ENCODE measurements around the gene PARD6G. TPM values are rescaled to one million over a fixed set of nuclear protein-coding genes. Genes with fewer than 3 reads are reported as not detected.

Gene PARD6G
- total and polyA plus RNA-seq, 2 of the 13 experiments (the other 11 are each of a cell fraction or from before 2014, with no cell fraction given) = 3.6 to 7.4 TPM

DNA sequence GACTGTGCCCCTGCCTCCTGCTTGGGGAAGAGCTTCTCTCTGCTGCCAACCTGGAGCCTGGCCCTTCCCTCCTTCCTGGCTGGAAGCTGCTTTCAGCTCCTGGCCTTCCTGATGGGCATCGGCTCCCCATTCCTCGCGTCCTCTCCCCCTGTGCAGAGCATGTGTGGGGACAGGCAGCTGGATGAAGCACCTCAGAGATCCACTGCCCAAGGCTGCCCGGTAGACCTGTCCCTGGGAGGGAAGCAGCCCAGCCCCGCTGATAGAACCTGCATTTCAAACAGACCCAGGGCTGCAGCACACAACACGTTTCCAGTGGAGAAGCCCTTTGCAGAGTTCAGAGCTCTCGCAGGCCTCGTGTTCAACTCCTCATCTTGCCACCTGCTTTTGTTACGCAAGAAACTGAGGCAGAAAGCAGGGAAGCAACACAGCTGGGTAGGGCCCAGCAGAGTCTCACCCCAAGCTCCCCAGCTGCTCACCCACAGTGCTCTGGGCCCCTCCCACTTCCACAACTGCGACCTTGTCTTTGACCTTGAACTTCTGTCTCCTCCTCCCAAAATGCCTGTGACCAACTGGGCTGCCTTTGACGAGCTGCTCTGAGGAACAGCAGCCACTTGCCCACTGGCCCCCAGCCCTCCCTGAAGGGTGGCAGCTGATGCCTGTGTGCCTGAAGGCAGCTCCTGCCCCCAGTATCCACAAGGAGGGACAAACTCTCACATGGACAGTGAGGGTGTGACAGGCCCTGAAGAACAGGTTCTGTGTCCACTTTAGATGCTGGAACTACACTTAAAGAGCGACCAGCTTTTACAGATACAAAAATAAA, 65.5 kb downstream of the PARD6G start (continued):
- TF ChIP-seq, protein P1, sequence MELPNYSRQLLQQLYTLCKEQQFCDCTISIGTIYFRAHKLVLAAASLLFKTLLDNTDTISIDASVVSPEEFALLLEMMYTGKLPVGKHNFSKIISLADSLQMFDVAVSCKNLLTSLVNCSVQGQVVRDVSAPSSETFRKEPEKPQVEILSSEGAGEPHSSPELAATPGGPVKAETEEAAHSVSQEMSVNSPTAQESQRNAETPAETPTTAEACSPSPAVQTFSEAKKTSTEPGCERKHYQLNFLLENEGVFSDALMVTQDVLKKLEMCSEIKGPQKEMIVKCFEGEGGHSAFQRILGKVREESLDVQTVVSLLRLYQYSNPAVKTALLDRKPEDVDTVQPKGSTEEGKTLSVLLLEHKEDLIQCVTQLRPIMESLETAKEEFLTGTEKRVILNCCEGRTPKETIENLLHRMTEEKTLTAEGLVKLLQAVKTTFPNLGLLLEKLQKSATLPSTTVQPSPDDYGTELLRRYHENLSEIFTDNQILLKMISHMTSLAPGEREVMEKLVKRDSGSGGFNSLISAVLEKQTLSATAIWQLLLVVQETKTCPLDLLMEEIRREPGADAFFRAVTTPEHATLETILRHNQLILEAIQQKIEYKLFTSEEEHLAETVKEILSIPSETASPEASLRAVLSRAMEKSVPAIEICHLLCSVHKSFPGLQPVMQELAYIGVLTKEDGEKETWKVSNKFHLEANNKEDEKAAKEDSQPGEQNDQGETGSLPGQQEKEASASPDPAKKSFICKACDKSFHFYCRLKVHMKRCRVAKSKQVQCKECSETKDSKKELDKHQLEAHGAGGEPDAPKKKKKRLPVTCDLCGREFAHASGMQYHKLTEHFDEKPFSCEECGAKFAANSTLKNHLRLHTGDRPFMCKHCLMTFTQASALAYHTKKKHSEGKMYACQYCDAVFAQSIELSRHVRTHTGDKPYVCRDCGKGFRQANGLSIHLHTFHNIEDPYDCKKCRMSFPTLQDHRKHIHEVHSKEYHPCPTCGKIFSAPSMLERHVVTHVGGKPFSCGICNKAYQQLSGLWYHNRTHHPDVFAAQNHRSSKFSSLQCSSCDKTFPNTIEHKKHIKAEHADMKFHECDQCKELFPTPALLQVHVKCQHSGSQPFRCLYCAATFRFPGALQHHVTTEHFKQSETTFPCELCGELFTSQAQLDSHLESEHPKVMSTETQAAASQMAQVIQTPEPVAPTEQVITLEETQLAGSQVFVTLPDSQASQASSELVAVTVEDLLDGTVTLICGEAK (IDR thresholded peaks at IDR 0.05) = no peak
- TF ChIP-seq, protein P1 (CRISPR knock-in tag; IDR thresholded peaks at IDR 0.05) = no peak
- TF ChIP-seq, protein P2, sequence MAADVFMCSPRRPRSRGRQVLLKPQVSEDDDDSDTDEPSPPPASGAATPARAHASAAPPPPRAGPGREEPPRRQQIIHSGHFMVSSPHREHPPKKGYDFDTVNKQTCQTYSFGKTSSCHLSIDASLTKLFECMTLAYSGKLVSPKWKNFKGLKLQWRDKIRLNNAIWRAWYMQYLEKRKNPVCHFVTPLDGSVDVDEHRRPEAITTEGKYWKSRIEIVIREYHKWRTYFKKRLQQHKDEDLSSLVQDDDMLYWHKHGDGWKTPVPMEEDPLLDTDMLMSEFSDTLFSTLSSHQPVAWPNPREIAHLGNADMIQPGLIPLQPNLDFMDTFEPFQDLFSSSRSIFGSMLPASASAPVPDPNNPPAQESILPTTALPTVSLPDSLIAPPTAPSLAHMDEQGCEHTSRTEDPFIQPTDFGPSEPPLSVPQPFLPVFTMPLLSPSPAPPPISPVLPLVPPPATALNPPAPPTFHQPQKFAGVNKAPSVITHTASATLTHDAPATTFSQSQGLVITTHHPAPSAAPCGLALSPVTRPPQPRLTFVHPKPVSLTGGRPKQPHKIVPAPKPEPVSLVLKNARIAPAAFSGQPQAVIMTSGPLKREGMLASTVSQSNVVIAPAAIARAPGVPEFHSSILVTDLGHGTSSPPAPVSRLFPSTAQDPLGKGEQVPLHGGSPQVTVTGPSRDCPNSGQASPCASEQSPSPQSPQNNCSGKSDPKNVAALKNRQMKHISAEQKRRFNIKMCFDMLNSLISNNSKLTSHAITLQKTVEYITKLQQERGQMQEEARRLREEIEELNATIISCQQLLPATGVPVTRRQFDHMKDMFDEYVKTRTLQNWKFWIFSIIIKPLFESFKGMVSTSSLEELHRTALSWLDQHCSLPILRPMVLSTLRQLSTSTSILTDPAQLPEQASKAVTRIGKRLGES (CRISPR knock-in tag; IDR thresholded peaks at IDR 0.05; ENCODE audit: borderline replicate concordance) = no peak
- TF ChIP-seq SP5 (CRISPR knock-in tag; IDR thresholded peaks at IDR 0.05; ENCODE audit: borderline replicate concordance, low read depth) (0 out of 2 replicates have a peak, but pooled peaks have one; percentile 31), MBD4 (IDR thresholded peaks at IDR 0.05; ENCODE audit: borderline replicate concordance, low read length) (no peak), ZNF260 (CRISPR knock-in tag; IDR thresholded peaks at IDR 0.05; ENCODE audit: borderline replicate concordance, low read depth) (no peak), HNRNPL (IDR thresholded peaks at IDR 0.05; ENCODE audit: low read depth, low read length) (no peak)
- TF ChIP-seq, protein P3, sequence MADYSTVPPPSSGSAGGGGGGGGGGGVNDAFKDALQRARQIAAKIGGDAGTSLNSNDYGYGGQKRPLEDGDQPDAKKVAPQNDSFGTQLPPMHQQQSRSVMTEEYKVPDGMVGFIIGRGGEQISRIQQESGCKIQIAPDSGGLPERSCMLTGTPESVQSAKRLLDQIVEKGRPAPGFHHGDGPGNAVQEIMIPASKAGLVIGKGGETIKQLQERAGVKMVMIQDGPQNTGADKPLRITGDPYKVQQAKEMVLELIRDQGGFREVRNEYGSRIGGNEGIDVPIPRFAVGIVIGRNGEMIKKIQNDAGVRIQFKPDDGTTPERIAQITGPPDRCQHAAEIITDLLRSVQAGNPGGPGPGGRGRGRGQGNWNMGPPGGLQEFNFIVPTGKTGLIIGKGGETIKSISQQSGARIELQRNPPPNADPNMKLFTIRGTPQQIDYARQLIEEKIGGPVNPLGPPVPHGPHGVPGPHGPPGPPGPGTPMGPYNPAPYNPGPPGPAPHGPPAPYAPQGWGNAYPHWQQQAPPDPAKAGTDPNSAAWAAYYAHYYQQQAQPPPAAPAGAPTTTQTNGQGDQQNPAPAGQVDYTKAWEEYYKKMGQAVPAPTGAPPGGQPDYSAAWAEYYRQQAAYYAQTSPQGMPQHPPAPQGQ (CRISPR knock-in tag; IDR thresholded peaks at IDR 0.05; ENCODE audit: borderline replicate concordance) = no peak
- TF ChIP-seq, protein P4, sequence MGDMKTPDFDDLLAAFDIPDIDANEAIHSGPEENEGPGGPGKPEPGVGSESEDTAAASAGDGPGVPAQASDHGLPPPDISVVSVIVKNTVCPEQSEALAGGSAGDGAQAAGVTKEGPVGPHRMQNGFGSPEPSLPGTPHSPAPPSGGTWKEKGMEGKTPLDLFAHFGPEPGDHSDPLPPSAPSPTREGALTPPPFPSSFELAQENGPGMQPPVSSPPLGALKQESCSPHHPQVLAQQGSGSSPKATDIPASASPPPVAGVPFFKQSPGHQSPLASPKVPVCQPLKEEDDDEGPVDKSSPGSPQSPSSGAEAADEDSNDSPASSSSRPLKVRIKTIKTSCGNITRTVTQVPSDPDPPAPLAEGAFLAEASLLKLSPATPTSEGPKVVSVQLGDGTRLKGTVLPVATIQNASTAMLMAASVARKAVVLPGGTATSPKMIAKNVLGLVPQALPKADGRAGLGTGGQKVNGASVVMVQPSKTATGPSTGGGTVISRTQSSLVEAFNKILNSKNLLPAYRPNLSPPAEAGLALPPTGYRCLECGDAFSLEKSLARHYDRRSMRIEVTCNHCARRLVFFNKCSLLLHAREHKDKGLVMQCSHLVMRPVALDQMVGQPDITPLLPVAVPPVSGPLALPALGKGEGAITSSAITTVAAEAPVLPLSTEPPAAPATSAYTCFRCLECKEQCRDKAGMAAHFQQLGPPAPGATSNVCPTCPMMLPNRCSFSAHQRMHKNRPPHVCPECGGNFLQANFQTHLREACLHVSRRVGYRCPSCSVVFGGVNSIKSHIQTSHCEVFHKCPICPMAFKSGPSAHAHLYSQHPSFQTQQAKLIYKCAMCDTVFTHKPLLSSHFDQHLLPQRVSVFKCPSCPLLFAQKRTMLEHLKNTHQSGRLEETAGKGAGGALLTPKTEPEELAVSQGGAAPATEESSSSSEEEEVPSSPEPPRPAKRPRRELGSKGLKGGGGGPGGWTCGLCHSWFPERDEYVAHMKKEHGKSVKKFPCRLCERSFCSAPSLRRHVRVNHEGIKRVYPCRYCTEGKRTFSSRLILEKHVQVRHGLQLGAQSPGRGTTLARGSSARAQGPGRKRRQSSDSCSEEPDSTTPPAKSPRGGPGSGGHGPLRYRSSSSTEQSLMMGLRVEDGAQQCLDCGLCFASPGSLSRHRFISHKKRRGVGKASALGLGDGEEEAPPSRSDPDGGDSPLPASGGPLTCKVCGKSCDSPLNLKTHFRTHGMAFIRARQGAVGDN (CRISPR knock-in tag; IDR thresholded peaks at IDR 0.05) = peak; percentile 39

Measured in HepG2 (cell line).